Mammary epithelial cell (primary cell): ENCODE measurements around the gene GLT8D2.

Experiments
- EZH2 ChIP-seq: IDR thresholded peaks from 2 replicates; pipeline ENCODE4 v1.6.1; 2012; ENCODE audit warnings: low read length, inconsistent platforms, borderline replicate concordance
- TF ChIP-seq, protein P1 (sequence below), 2 donors: IDR thresholded peaks in 1 of 2; conservative IDR thresholded peaks in 1 of 2; 2 replicates each; pipeline ENCODE4 v1.5.1; 2011 to 2012; ENCODE audit warnings: inconsistent platforms in 2 of 2, low read length in 2 of 2, mild to moderate bottlenecking in 2 of 2, control low read depth in 1 of 2, low read depth in 1 of 2; ENCODE audit not compliant: insufficient read depth in 1 of 2; ENCODE audit errors: extremely low read depth in 1 of 2

DNA sequence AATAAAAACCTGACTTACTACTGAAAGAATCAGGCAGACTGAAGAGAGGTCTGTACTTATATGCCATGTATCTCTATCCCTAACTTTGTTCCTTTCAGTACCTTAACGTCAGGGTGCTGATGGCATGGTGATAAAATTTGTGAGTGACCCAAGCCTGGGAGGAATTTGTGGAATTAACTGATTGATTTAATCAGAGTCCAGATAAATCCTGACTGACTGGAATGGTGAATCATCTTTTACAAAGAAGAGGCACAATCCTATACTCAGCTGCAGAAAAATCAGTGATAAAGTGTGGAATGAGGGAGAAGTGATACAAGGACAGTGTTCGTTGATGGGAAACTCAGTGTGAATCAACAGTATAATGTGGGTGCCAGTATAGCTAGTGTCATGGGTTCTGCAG lies 80.6 kb downstream of the GLT8D2 start:
- TF ChIP-seq, protein P1, sequence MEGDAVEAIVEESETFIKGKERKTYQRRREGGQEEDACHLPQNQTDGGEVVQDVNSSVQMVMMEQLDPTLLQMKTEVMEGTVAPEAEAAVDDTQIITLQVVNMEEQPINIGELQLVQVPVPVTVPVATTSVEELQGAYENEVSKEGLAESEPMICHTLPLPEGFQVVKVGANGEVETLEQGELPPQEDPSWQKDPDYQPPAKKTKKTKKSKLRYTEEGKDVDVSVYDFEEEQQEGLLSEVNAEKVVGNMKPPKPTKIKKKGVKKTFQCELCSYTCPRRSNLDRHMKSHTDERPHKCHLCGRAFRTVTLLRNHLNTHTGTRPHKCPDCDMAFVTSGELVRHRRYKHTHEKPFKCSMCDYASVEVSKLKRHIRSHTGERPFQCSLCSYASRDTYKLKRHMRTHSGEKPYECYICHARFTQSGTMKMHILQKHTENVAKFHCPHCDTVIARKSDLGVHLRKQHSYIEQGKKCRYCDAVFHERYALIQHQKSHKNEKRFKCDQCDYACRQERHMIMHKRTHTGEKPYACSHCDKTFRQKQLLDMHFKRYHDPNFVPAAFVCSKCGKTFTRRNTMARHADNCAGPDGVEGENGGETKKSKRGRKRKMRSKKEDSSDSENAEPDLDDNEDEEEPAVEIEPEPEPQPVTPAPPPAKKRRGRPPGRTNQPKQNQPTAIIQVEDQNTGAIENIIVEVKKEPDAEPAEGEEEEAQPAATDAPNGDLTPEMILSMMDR (conservative IDR thresholded peaks at IDR 0.05 in 1 of 2, IDR thresholded peaks at IDR 0.05 in 1 of 2; ENCODE audit: extremely low read depth in 1 of 2, insufficient read depth in 1 of 2, low read depth in 1 of 2, low read length in 2 of 2), result no peak
- TF ChIP-seq EZH2, result no peak
